GM06990 (cell line): Measurements from ENCODE around the gene CRYBG3.

Experiments
- DNase-seq: peaks from one replicate; pipeline ENCODE4 v3.0.0-alpha.2; 2011; ENCODE audit not compliant: insufficient read length; ENCODE audit errors: extremely low read depth
- H3K27me3 ChIP-seq: replicated peaks from 2 replicates; pipeline ENCODE4 v1.6.0; 2011; ENCODE audit warnings: low read length; ENCODE audit not compliant: control insufficient read depth, insufficient read depth
- H3K36me3 ChIP-seq: 2 replicates; pipeline ENCODE4 v1.5.1; 2011; ENCODE audit warnings: low read length; ENCODE audit not compliant: control insufficient read depth, insufficient read depth
- H3K4me3 ChIP-seq: replicated peaks from 2 replicates; pipeline ENCODE4 v1.5.1; 2011; ENCODE audit warnings: low read depth, mild to moderate bottlenecking, control low read depth, low read length
- TF ChIP-seq, protein P1 (sequence below): IDR thresholded peaks from 2 replicates; pipeline ENCODE4 v1.5.1; 2011; ENCODE audit warnings: low read length, control low read depth, mild to moderate bottlenecking, inconsistent platforms; ENCODE audit not compliant: insufficient read depth, poor library complexity, severe bottlenecking

The CRYBG3 gene

DNA sequence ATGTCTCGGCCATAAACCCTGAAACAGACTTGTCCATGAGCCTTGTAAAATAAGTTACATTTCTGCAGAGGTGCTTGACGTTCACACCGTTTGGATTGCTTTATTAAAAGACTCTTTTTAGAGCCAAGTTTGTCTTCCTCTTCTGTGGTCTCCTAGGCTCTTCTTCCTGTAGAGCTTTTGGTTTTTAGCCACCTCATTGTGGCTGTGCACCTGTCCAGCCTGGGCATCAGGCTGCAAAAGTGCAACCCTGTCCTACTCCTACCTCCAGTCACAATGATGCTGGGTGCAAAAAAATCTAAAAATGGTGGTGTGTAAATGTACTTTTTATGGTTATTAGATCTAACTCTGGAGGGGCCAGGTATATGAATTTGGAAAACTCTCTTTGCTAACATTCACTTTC is 153.2 kb downstream of the CRYBG3 start:
- no peak for DNase-seq
- Histone ChIP-seq H3K4me3 (no peak overlapping the region), H3K27me3 (no peaks in the 10 kb centered on the region), H3K36me3 (no peaks in the 10 kb centered on the region)
- TF ChIP-seq, protein P1, sequence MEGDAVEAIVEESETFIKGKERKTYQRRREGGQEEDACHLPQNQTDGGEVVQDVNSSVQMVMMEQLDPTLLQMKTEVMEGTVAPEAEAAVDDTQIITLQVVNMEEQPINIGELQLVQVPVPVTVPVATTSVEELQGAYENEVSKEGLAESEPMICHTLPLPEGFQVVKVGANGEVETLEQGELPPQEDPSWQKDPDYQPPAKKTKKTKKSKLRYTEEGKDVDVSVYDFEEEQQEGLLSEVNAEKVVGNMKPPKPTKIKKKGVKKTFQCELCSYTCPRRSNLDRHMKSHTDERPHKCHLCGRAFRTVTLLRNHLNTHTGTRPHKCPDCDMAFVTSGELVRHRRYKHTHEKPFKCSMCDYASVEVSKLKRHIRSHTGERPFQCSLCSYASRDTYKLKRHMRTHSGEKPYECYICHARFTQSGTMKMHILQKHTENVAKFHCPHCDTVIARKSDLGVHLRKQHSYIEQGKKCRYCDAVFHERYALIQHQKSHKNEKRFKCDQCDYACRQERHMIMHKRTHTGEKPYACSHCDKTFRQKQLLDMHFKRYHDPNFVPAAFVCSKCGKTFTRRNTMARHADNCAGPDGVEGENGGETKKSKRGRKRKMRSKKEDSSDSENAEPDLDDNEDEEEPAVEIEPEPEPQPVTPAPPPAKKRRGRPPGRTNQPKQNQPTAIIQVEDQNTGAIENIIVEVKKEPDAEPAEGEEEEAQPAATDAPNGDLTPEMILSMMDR = no peak

DNA sequence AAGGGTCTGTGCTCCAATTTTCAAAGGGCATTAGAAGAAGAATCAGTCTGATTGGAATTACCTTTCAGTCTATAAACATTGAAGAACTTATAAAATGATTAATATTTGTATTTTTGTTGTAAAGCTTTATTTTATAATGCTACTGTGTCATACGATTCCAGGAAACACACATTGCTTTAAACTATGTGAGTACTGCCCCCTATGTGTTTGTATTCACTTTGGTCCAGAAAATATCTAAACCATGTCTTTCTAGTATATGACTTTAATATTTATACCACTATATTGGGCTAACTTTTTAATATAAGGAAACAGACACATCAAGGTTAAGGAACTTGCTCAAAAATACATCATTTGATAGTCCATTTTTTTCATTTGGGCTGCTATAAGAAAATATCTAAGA is 153.7 kb downstream of the CRYBG3 start:
- Histone ChIP-seq H3K27me3 (no peaks in the 10 kb centered on the region), H3K4me3 (no peak overlapping the region), H3K36me3 (no peaks in the 10 kb centered on the region)
- TF ChIP-seq, protein P1 = no peak
- DNase-seq = no peak

DNA sequence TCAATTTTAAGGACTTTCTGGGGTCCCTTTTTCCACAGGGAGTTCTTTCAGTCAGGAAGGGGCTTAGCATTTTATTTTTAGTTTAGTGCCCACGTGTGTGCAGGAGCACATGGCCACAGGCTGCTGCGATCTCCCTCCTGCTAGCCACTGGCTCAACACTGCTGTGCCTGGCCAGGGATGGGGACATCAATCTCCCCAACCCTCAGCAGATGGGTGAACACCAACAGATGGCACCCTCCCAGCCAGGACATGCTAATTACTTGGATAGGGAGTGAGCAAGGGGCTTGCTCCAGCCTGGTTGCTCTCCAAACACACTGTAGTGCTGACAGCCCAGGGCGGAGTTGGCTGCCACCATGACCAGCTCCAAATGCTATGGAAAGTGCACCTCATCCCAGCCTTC is 157.8 kb downstream of the CRYBG3 start:
- DNase-seq = no peak
- TF ChIP-seq, protein P1 = no peak
- H3K36me3 ChIP-seq = no peaks in the 10 kb centered on the region
- H3K27me3 ChIP-seq = no peaks in the 10 kb centered on the region
- H3K4me3 ChIP-seq = no peak overlapping the region

DNA sequence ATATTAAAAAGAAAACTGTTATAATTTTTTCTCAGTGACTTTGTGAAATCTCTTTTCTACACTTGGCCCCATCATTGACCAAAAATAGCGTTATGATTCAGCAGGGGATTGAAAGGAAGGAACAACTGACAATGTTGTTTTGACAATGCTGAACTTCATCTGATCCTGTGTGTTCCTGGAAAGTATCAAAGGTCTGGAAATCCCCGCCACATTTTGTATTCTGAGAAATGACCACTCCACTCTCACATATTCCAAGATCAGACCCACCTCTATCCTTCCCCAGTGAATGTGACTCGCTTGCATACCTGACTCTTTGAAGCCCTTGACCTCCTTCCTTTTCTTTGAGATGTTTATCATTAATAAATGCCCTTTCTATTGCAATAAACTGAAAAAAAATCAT is 160.1 kb downstream of the CRYBG3 start:
- DNase-seq = no peak
- H3K36me3 ChIP-seq = no peaks in the 10 kb centered on the region
- H3K4me3 ChIP-seq = no peak overlapping the region
- TF ChIP-seq, protein P1 = no peak
- no peaks in the 10 kb centered on the region for H3K27me3 ChIP-seq

DNA sequence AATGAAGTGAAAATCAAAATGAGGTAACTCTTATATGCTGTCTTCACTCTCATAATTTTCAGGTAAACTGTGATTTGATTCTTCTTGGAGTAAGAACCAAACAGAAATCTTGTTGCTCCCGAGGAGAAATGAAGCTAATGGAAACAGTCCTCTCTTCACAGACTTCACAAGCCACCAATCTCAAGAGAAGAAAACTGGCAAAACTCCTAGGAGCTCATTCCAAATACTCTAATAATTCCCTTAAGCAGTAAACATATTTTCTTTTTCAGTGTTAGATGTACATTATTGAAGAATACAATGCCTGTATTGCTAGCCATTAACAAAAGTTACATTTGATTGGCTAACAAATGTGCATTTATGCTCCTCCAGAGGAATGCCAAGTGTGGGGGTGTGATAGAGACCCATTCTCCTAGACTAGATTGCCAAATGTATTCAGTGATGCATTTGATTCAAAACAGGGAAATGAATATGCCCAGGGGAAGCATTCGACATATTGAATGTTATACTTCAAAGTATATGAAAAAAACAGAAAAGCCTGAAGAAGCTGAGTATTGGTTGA is 162.2 kb downstream of the CRYBG3 start:
- DNase-seq = no peak
- Histone ChIP-seq H3K36me3 (no peaks in the 10 kb centered on the region), H3K4me3 (no peak overlapping the region), H3K27me3 (no peaks in the 10 kb centered on the region)
- TF ChIP-seq, protein P1 = no peak

DNA sequence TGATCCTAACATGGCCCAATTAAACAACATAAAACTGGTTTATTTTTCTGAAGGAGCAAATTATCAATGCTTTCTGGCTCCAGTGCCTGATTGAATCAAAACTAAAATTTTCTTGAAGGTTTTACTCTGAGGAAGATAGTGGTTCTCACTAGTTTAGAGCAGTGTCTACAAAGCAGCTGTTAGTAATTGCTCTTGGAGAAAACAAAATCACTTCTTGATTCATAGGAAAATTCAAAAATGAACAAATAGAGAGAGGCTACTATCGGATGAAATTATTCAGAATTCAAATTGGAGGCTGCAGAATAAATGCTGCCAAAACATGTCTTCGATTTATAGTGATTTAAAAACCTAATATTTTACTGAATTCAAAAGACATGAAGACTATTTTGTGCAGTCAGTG is 165.5 kb downstream of the CRYBG3 start:
- Histone ChIP-seq H3K4me3 (no peak overlapping the region), H3K27me3 (no peaks in the 10 kb centered on the region), H3K36me3 (no peaks in the 10 kb centered on the region)
- TF ChIP-seq, protein P1 = no peak
- DNase-seq = no peak
